HepG2 (cell line): ENCODE measurements around the gene BABAM2. TPM values are rescaled to one million over a fixed set of nuclear protein-coding genes. Genes with fewer than 3 reads are reported as not detected.

ENCODE experiments used
- ATAC-seq: fragments of 200-7000 bp; cut with Tn5 transposase; 3 replicates; pipeline ENCODE4 v1.9.1; 2020; ENCODE audit warnings: mild to moderate bottlenecking, moderate library complexity
- BruUV-seq: library from RNA; stranded (reverse); fragments of 400-500 nt; replicated peaks from 2 replicates; lab custom pipeline; 2021; lab: Mats Ljungman, UMichigan
- CTCF ChIA-PET: fragments of 300-600 bp; formaldehyde crosslinking; extraction: SDS; loops from one replicate; lab custom pipeline; 2021; ENCODE audit warnings: low total read pairs, inconsistent platforms, low intra/inter-chr PET ratio; lab: Yijun Ruan, JAX
- POLR2A ChIA-PET: fragments of 350-600 bp; sonication (Branson Sonifier 250); formaldehyde crosslinking; loops from one replicate; lab custom pipeline; 2020; ENCODE audit warnings: antibody characterized with exemption, inconsistent platforms; lab: Yijun Ruan, JAX
- DNase-seq: peaks from one replicate; pipeline ENCODE4 v3.0.0-alpha.2; 2015; ENCODE audit warnings: low spot score
- FAIRE-seq: peaks from 3 replicates; lab custom pipeline; 2011; peaks lifted over from hg19 to GRCh38; lab: Jason Lieb, UNC
- H2AFZ ChIP-seq: one replicate; pipeline ENCODE4 v1.6.1; 2011; ENCODE audit warnings: low read length, inconsistent platforms
- H3K27ac ChIP-seq: fragments of 300-600 bp; 3 replicates; pipeline ENCODE4 v1.8.0; 2011; ENCODE audit warnings: mixed run types, mild to moderate bottlenecking, mixed read lengths, low read length, inconsistent platforms; ENCODE audit not compliant: insufficient read depth; ENCODE audit errors: extremely low read length
- H3K27me3 ChIP-seq, 2 experiments: fragments of 200-600 bp in 1 of 2; 2 replicates in 1 of 2; 3 replicates in 1 of 2; pipeline versions ENCODE4 v1.6.0 to v1.8.0; 2011; ENCODE audit warnings: low read length in 2 of 2, mild to moderate bottlenecking in 2 of 2, moderate library complexity in 2 of 2, inconsistent platforms in 1 of 2; ENCODE audit not compliant: insufficient read depth in 2 of 2, control insufficient read depth in 1 of 2
- H3K36me3 ChIP-seq, 2 experiments: fragments of 200-600 bp in 1 of 2; replicated peaks in 1 of 2; 2 replicates in 1 of 2; 3 replicates in 1 of 2; pipeline versions ENCODE4 v1.5.1 to v1.8.0; 2011; ENCODE audit warnings: low read length in 2 of 2, inconsistent platforms in 1 of 2; ENCODE audit not compliant: insufficient read depth in 2 of 2, control insufficient read depth in 1 of 2
- H3K4me1 ChIP-seq: 2 replicates; pipeline ENCODE4 v1.5.1; 2012; ENCODE audit warnings: low read length, inconsistent platforms; ENCODE audit not compliant: insufficient read depth
- H3K4me2 ChIP-seq: 2 replicates; pipeline ENCODE4 v1.6.0; 2011; ENCODE audit warnings: low read depth, low read length, inconsistent platforms
- H3K4me3 ChIP-seq, 3 experiments: fragments of 200-600 bp in 1 of 3; sonication (generic), shearing (Covaris generic) in 1 of 3; replicated peaks in 1 of 3; 2 replicates each; pipeline ENCODE4 v1.5.1; 2011 to 2016; ENCODE audit warnings: low read length in 3 of 3, inconsistent platforms in 2 of 3, low read depth in 2 of 3, mild to moderate bottlenecking in 2 of 3, control low read depth in 1 of 3, mixed read lengths in 1 of 3; ENCODE audit not compliant: insufficient read depth in 1 of 3
- H3K79me2 ChIP-seq: one replicate; pipeline ENCODE4 v1.6.1; 2011; ENCODE audit warnings: low read length, inconsistent platforms; ENCODE audit not compliant: insufficient read depth
- H3K9ac ChIP-seq: 2 replicates; pipeline ENCODE4 v1.6.0; 2011; ENCODE audit warnings: mild to moderate bottlenecking, low read depth, low read length, inconsistent platforms; ENCODE audit not compliant: insufficient read depth
- H3K9me3 ChIP-seq: 2 replicates; pipeline ENCODE4 v1.5.1; 2012; ENCODE audit warnings: mild to moderate bottlenecking, low read length
- H4K20me1 ChIP-seq: 2 replicates; pipeline ENCODE4 v1.6.0; 2011; ENCODE audit warnings: inconsistent platforms, mild to moderate bottlenecking, low read length, moderate library complexity; ENCODE audit not compliant: insufficient read depth
- CC2D1A ChIP-seq: sonication (generic); formaldehyde crosslinking; IDR thresholded peaks from 2 replicates; pipeline ENCODE4 v1.8.1; 2023; ENCODE audit warnings: mild to moderate bottlenecking, missing genetic modification reagents
- HDAC1 ChIP-seq: sonication (generic); formaldehyde crosslinking; IDR thresholded peaks from 2 replicates; pipeline ENCODE4 v1.5.1; 2020; ENCODE audit warnings: mild to moderate bottlenecking, missing genetic modification reagents
- IRF1 ChIP-seq: sonication (generic); formaldehyde crosslinking; IDR thresholded peaks from 2 replicates; pipeline ENCODE4 v1.4.0; 2020; ENCODE audit warnings: low read depth, mild to moderate bottlenecking, missing genetic modification reagents
- SIN3A ChIP-seq: IDR thresholded peaks from 2 replicates; pipeline ENCODE4 v1.6.1; 2011; ENCODE audit warnings: low read depth, mild to moderate bottlenecking, control low read depth, low read length, borderline replicate concordance
- SKIL ChIP-seq: sonication (generic); formaldehyde crosslinking; IDR thresholded peaks from 2 replicates; pipeline ENCODE4 v1.8.0; 2022; ENCODE audit warnings: missing genetic modification reagents, mild to moderate bottlenecking, moderate library complexity, borderline replicate concordance
- THYN1 ChIP-seq: sonication (generic); formaldehyde crosslinking; IDR thresholded peaks from 2 replicates; pipeline ENCODE4 v1.8.1; 2023; ENCODE audit warnings: low read depth, mild to moderate bottlenecking, moderate library complexity, missing genetic modification reagents, borderline replicate concordance
- UBTF ChIP-seq: sonication (generic); formaldehyde crosslinking; IDR thresholded peaks from 2 replicates; pipeline ENCODE4 v1.4.0; 2020; ENCODE audit warnings: mild to moderate bottlenecking, missing genetic modification reagents
- ZBTB43 ChIP-seq: sonication (generic); formaldehyde crosslinking; conservative IDR thresholded peaks from 2 replicates; pipeline ENCODE4 v1.4.0; 2020; ENCODE audit warnings: missing genetic modification reagents
- ZFAT ChIP-seq: sonication (generic); formaldehyde crosslinking; conservative IDR thresholded peaks from 2 replicates; pipeline ENCODE4 v1.8.1; 2023; ENCODE audit warnings: missing genetic modification reagents, inconsistent platforms
- ZNF263 ChIP-seq: sonication (generic); formaldehyde crosslinking; IDR thresholded peaks from 2 replicates; pipeline ENCODE4 v1.4.0; 2020; ENCODE audit warnings: missing genetic modification reagents
- ZNF331 ChIP-seq: sonication (generic); formaldehyde crosslinking; IDR thresholded peaks from 2 replicates; pipeline ENCODE4 v1.4.0; 2020; ENCODE audit warnings: missing genetic modification reagents
- ZNF710 ChIP-seq: sonication (generic); formaldehyde crosslinking; IDR thresholded peaks from 2 replicates; pipeline ENCODE4 v1.5.0; 2020; ENCODE audit warnings: mild to moderate bottlenecking, missing genetic modification reagents, borderline replicate concordance
- ZNF766 ChIP-seq: sonication (generic); formaldehyde crosslinking; IDR thresholded peaks from 2 replicates; pipeline ENCODE4 v1.5.0; 2020; ENCODE audit warnings: missing genetic modification reagents, borderline replicate concordance
- whole genome bisulfite sequencing: methylation state at CpG from one replicate; pipeline ENCODE4 v1.1.6; 2017; ENCODE audit warnings: low lambda C conversion rate; 5-methylcytosine and 5-hydroxymethylcytosine counted together
- in situ Hi-C: cut with HindIII; loops from 2 replicates; pipeline ENCODE4 v1.10.0; 2017; ENCODE audit warnings: low pct_unique_long_range_greater_than_20kb; ENCODE audit not compliant: extremely low pct_ligation_motif_present
- intact Hi-C: fragments of 100-400 bp; cut with micrococcal nuclease; formaldehyde crosslinking; loops from one replicate; pipeline ENCODE4 v1.10.0; 2022; ENCODE audit not compliant: unreplicated experiment
- polyA plus RNA-seq, 8 experiments: library from polyadenylated mRNA; depleted of rRNA in 3 of 8; stranded (reverse) in 7 of 8; unstranded in 1 of 8; fragments of >200 nt; fragmentation: Illumina TruSeq in 4 of 8; extraction: Trizol in 4 of 8; gene quantifications; 2 replicates each; pipeline versions ENCODE4 v1.2.1 to v1.2.3, GENCODE V29; 2011 to 2016; ENCODE audit warnings: low read depth in 4 of 8, missing spikeins in 1 of 8, mixed read lengths in 1 of 8; ENCODE audit not compliant: insufficient read depth in 1 of 8
- total RNA-seq, 5 experiments: library from RNA; depleted of rRNA; stranded (reverse); fragments of >200 nt; fragmentation: Illumina TruSeq; extraction: Trizol; gene quantifications; 2 replicates each; pipeline ENCODE4 v1.2.3, GENCODE V29; 2016; ENCODE audit warnings: low read depth in 1 of 5

Gene BABAM2
- total and polyA plus RNA-seq, 2 of the 13 experiments (the other 11 are each of a cell fraction or from before 2014, with no cell fraction given), result 24.9 to 28.0 TPM

- Histone ChIP-seq H3K4me1 (no peaks in the 10 kb centered on the region), H3K9me3 (no peaks in the 10 kb centered on the region), H3K36me3 (no peaks in the 10 kb centered on the region), H4K20me1 (no peaks in the 10 kb centered on the region), H3K4me3 (no peak overlapping the region), H3K9ac (no peak overlapping the region), H3K27ac (no peak overlapping the region), H3K27me3 (no peaks in the 10 kb centered on the region), H3K79me2 (no peaks in the 10 kb centered on the region), H3K4me2 (no peak overlapping the region), H2AFZ (no peak overlapping the region)
- FAIRE-seq (no peak), ATAC-seq (no peak), DNase-seq (no peak)
- intact Hi-C loops, result no loop called here
- no peak for TF ChIP-seq SKIL (CRISPR knock-in tag)
- no peak for TF ChIP-seq SIN3A
- no peak for TF ChIP-seq ZBTB43 (CRISPR knock-in tag)
- TF ChIP-seq CC2D1A (CRISPR knock-in tag), result no peak
- no peak for TF ChIP-seq HDAC1 (CRISPR knock-in tag)
- no peak for TF ChIP-seq UBTF (CRISPR knock-in tag)
- no peak for TF ChIP-seq ZNF766 (CRISPR knock-in tag)
- TF ChIP-seq IRF1, result no peak
- TF ChIP-seq ZNF331 (CRISPR knock-in tag), result no peak
- no peak for TF ChIP-seq ZNF710
- TF ChIP-seq ZFAT, result no peak
- TF ChIP-seq ZNF263 (CRISPR knock-in tag), result no peak
- TF ChIP-seq THYN1 (CRISPR knock-in tag), result no peak
- ChIA-PET POLR2A (no interaction called here), CTCF (no interaction called here)
- BruUV-seq, result no TSS peak
- in situ Hi-C loops, result no loop called here
- 97% methylated on average over 4 of the region's 4 CpGs for WGBS
Observed at GRCh38 chr2:28093308-28093707, 202.8 kb downstream of the BABAM2 start.
